Memory B cell (primary cell): ENCODE results near the gene VILL.

Experiments used
- ATAC-seq: fragments of 150-1000 bp; cut with Tn5 transposase; 2 replicates; pipeline ENCODE4 v1.10.0; 2021; ENCODE audit warnings: low read depth, mild to moderate bottlenecking, moderate library complexity
- DNase-seq, 2 donors: peaks; one replicate each; pipeline ENCODE4 v3.0.0; 2022; ENCODE audit warnings: low spot score in 2 of 2
- H3K27ac Mint-ChIP-seq: one replicate; pipeline ENCODE4 v1.8.0; 2022; ENCODE audit warnings: mild to moderate bottlenecking, moderate library complexity, mixed read lengths
- H3K27me3 Mint-ChIP-seq: one replicate; pipeline ENCODE4 v1.8.0; 2022; ENCODE audit warnings: mixed read lengths
- H3K36me3 Mint-ChIP-seq: one replicate; pipeline ENCODE4 v1.8.0; 2022; ENCODE audit warnings: mild to moderate bottlenecking, mixed read lengths
- H3K4me1 Mint-ChIP-seq: one replicate; pipeline ENCODE4 v1.8.0; 2022; ENCODE audit warnings: mixed read lengths
- H3K4me3 Mint-ChIP-seq: one replicate; pipeline ENCODE4 v1.8.0; 2022; ENCODE audit warnings: mild to moderate bottlenecking, moderate library complexity, mixed read lengths
- H3K9me3 Mint-ChIP-seq: one replicate; pipeline ENCODE4 v1.8.0; 2022; ENCODE audit warnings: mixed read lengths

Gene VILL

DNA sequence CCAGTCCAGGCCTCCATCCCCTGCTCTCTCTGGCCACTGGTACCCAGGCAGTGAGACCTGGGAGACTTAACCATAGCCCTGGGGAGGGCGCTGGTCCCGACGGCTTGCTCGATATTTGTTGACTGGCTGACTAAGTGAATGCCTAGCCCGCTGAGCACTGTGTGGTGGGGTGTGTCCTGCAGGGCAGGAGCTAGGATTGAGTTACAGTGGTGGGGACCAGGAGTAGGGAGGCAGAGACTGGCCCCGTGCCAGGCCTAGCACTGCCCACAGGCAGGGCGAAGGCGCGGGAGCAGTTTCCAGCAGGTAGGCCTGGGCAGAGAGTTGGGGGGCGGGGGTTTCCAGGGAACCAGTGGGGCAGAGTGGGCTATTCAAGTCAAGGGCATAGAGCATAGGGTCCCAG is at the start of gene VILL:
VILL (plus strand) TSS at position 260 of the 400 bp plus-strand sequence. CDS start 2,887 bp downstream, outside the sequence.
- Mint-ChIP-seq H3K27me3 (peaks cover 7% of the 10 kb centered on the region), H3K27ac (peak within 1 kb of the TSS; percentile 59), H3K9me3 (no peaks in the 10 kb centered on the region), H3K36me3 (peaks cover under 1% of the 10 kb centered on the region), H3K4me1 (peaks cover 16% of the 10 kb centered on the region), H3K4me3 (no peak within 1 kb of the TSS)
- DNase-seq (no peak), ATAC-seq (no peak)

DNA sequence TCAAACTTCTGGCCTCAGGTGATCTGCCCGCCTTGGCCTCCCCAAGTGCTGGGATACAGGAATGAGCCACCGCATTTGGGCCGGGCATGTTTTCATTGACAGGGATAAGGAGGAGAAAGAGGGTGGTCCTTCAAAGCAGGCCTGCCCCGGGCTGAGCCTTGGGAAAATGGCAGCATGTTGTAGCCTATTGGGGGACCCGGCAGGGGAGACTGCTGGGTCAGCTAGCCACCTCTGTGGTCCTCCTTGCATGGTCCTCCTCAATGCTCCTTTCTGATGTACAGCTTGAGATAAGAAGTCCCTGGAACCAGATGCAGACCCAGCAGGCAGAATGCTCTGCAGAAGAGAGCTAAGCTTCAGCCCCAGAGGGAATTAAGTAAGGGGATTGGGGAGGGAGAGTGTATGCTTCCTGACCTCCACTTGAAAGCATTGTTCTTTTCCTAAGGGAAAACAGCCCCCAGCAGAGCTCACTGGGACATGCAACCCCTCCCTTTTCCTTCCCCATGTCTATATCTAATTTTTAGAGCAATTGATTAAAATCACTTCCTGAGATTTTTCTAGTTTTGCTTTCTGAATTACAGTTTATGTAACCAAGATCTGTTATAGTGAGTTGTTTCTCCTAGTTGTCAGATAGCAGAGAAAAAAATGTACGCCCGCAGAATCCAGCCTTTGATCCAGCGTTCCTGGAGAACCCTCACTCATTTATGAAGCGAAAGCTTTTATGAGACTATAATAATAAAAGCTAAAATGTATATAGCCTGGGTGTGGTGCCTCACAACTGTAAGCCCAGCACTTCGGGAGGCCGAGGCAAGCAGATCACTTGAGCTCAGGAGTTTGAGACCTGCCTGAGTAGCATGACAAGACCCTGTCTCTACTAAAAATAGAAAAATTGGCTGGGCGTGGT is 48.7 kb upstream of the VILL start:
- no peak for DNase-seq
- ATAC-seq = no peak
- no peaks in the 10 kb centered on the region for H3K36me3 Mint-ChIP-seq
- H3K27me3 Mint-ChIP-seq = peaks cover 8% of the 10 kb centered on the region
- H3K4me1 Mint-ChIP-seq = no peaks in the 10 kb centered on the region
- H3K9me3 Mint-ChIP-seq = no peaks in the 10 kb centered on the region
- no peak overlapping the region for H3K4me3 Mint-ChIP-seq
- no peak overlapping the region for H3K27ac Mint-ChIP-seq

DNA sequence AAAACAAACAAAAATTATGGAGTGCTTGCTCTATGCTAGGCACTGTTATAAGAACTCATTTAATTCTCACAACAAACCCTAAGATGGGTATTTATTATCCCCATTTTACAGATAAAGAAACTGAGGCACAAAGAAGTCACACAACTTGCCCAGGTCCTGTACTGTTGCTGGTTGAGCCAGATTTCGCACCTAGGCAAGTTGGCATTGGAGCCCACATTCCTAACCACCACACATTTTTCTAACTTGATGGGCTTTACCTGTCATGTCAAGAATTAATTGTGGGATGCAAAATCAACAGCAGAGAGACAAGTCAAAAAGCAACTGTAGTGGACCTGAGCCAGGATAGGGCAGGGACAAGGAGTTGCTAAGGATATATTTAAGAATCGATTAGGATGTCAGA is 47.9 kb upstream of the VILL start:
- no peaks in the 10 kb centered on the region for H3K9me3 Mint-ChIP-seq
- H3K27ac Mint-ChIP-seq = no peak overlapping the region
- ATAC-seq (no peak), DNase-seq (no peak)
- H3K27me3 Mint-ChIP-seq = peaks cover 7% of the 10 kb centered on the region
- H3K4me3 Mint-ChIP-seq = no peak overlapping the region
- no peaks in the 10 kb centered on the region for H3K36me3 Mint-ChIP-seq
- no peaks in the 10 kb centered on the region for H3K4me1 Mint-ChIP-seq

DNA sequence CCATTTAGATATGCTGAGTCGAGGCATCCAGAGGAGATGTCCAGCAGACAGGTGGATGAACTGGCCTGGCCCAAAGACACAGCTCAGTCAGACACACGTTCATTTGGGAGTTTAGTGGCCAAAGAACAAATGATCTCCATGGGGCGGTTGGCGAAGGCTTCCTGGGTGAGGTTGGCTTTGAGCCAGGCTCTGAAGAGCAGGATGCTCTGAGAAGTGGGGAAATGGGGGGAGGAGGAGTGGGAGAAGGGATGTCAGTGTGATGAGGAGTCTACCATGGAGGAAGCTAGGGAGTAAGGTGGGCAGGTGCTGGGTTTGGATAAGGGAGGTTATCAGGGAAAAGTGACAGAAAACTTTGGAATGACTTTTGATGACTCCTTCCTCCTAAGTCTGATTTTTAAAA is 47.5 kb upstream of the VILL start:
- Mint-ChIP-seq H3K27ac (no peak overlapping the region), H3K4me3 (no peak overlapping the region), H3K27me3 (peaks cover 5% of the 10 kb centered on the region), H3K9me3 (no peaks in the 10 kb centered on the region), H3K4me1 (no peaks in the 10 kb centered on the region), H3K36me3 (no peaks in the 10 kb centered on the region)
- DNase-seq (no peak), ATAC-seq (no peak)

DNA sequence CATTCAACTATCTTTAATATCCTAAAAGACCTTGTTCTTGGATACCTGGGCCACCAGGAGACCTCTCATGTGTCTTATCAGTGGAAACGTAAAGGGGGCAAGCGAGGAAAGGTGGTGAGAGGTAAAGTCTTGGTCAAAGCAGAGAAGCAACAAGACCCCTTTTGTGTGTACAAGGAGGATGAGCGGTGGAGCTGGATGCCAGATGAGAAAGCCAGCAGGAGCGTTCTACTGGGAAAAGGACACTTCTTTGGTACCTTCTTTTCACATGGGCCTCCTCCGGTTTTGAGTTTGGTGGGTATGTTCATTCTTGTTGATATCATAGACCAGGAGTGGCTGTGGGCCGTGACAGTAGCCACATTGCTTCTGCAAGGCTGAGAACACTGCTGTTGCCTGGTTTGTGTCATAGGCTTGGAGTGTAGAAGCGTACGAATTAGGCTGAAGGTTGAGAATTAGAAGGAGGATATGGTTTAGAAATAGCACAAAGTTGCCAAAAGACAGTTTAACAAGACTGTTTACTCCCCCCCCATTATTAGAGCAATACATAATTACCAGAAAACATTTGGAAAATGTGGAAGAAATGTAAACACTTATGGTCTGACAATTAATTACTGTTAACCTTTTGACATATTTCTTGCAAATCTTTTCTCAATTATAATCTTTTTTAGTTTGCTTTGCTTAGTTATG is 46.8 kb upstream of the VILL start:
- no peak for ATAC-seq

DNA sequence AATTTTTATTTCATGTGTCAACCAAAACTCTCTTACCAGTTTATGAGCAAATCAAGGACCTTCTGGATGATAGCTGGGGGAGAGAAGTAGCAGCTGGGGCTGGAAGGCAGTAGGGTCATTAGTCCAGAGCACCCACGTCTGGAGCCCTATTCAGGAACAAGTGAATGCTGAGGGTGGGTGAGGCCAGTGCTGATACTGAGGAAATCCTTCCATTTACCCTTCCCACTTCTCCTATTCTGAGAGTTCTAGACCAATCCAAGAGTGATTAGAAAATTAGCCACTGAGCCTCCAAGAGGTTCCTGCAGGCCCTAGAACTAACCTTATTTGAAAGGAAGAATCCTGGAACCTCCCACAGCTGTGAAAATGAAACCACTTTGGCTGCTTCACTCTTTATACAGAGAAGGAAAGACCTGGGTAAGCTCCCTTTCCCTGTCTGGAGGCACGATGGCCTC is 46.2 kb upstream of the VILL start:
- Mint-ChIP-seq H3K27ac (no peak overlapping the region), H3K27me3 (peaks cover 4% of the 10 kb centered on the region), H3K36me3 (no peaks in the 10 kb centered on the region), H3K9me3 (no peaks in the 10 kb centered on the region), H3K4me1 (no peaks in the 10 kb centered on the region), H3K4me3 (no peak overlapping the region)
- DNase-seq = no peak
- no peak for ATAC-seq

More for the DNA sequence above, 46.8 kb upstream of the VILL start:
- H3K4me1 Mint-ChIP-seq = no peaks in the 10 kb centered on the region
- no peak overlapping the region for H3K27ac Mint-ChIP-seq
- no peaks in the 10 kb centered on the region for H3K9me3 Mint-ChIP-seq
- H3K4me3 Mint-ChIP-seq = no peak overlapping the region
- H3K36me3 Mint-ChIP-seq = no peaks in the 10 kb centered on the region
- H3K27me3 Mint-ChIP-seq = peaks cover 5% of the 10 kb centered on the region
- DNase-seq = no peak

DNA sequence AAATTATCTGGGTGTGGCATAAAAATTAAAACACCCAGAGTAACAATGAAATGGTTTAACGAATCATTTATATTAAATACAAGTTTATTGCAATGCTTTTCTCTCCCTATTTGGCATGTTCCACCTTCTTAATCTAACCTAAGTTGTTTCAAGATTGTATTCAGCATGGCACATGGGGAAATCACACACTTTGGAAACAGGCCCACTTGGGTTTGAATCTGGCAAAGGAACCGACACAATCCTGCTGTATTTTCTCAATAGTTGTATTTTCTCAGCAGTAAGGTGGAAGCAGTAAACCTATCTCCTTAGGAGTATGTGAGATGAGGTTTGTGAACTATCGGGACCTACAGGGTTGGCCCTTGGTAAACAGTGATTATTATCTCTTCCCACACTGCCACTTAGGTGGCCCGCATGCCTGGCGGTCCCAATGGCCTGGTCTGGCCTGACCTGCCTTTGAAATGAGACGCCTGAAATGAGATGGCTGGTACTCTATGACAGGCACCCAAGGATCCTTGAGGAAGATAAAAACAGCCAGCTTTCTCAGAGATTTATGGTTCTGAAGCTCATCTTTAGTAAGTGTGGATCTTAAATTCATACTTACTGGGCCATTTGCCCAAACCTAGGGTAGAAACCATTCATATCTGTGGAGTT is 45.3 kb upstream of the VILL start:
- Mint-ChIP-seq H3K9me3 (no peaks in the 10 kb centered on the region), H3K36me3 (no peaks in the 10 kb centered on the region), H3K27ac (no peak overlapping the region), H3K4me3 (no peak overlapping the region), H3K4me1 (no peaks in the 10 kb centered on the region), H3K27me3 (peaks cover 1% of the 10 kb centered on the region)
- ATAC-seq (no peak), DNase-seq (no peak)

DNA sequence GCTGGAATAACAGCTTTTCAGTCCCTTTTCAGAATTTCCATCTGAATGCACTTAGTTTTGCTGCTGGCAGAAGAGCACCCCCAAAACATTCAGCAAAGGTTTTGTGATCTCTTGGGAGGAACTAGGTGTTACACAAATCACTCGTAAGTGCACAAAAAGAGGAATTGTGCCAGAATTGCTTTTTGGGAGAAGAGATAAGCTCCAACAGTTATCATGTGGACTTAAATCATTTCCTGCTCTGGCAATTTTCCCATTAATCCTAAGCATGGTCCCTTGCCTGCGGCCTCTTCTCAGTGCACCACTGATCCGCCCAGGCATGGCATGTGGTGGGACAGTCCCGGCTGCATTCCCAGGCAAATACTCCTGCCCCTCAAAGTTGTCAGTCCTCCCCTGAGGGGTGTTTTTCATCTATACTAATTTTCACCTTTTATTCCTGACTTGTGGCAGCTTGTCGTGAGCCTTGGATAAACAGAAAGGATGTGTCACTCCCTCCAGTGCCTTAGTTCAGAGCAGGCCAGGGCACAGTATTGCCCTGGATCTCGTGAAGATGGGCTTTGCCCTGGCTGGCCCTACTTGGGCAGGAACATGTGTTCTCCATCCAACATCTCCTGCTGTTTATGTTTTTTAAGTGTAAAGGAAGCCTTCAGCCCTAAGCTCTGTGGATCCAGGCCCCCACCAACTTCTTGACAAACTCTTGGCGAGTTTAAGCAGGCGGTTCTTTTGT is 44.6 kb upstream of the VILL start:
- Mint-ChIP-seq H3K9me3 (no peaks in the 10 kb centered on the region), H3K36me3 (no peaks in the 10 kb centered on the region), H3K4me3 (no peak overlapping the region), H3K27ac (no peak overlapping the region), H3K4me1 (no peaks in the 10 kb centered on the region), H3K27me3 (peaks cover 1% of the 10 kb centered on the region)
- DNase-seq (no peak), ATAC-seq (no peak)

DNA sequence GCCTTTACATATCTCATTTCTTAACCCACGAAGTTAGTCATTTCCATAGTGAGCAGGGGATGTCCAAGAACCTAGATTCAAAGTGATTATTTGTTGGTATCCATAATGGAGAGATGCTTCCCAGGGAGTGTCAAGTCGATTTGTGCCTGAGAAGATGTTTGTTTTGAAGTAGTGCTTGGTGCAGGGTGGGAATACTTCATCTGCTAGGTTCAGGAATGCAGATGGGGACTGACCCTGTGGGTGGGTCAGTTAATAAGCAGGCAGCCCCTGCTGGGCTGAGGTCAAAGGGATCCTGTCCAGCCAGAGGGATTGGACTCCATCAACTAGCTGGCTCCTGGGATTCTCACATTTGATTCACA is 44.1 kb upstream of the VILL start:
- Mint-ChIP-seq H3K4me1 (no peaks in the 10 kb centered on the region), H3K27ac (no peak overlapping the region), H3K9me3 (no peaks in the 10 kb centered on the region), H3K4me3 (no peak overlapping the region), H3K27me3 (peaks cover 1% of the 10 kb centered on the region), H3K36me3 (no peaks in the 10 kb centered on the region)
- DNase-seq (no peak), ATAC-seq (no peak)

DNA sequence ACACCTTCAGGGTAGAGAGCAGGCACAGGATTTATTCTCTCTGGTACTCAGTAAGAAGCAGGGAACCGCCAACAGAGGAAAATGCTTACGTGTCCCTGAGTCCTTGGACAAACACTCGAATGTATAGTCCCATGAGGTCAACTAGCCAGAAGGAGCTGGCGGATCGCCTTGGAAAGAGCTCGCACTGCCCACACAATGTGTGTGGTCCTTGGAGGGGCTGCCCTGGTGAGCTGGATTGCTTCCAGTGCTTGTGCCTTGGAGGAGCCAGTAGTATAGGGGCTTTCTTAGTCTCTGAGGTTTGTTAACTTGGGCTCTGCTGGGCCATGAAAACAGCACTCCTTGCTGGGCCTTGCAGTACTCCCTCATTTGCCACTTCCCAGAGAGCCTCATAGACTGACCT is 40.7 kb upstream of the VILL start:
- peaks cover 1% of the 10 kb centered on the region for H3K27me3 Mint-ChIP-seq
- DNase-seq = no peak
- ATAC-seq = no peak
- H3K4me3 Mint-ChIP-seq = no peak overlapping the region
- H3K36me3 Mint-ChIP-seq = no peaks in the 10 kb centered on the region
- H3K9me3 Mint-ChIP-seq = no peaks in the 10 kb centered on the region
- no peak overlapping the region for H3K27ac Mint-ChIP-seq
- H3K4me1 Mint-ChIP-seq = no peaks in the 10 kb centered on the region

DNA sequence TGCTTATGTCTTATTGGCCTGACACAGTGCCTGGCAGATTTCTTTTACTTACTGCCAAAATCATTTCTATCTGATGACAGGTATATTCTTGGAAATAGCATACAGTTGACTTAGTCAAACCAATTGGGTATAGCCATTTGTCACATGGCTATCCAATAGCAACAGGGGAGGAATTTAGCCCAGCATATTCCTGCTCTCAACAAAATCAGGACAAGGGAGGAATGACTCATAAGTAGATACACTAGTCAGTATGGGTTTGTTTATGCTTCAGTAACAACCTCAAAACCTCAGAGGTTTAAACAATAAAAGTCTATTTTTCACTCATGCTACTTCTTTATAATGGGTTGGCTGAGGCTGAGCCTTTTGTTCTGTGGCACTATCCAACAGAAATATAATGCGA is 38.0 kb upstream of the VILL start:
- H3K27ac Mint-ChIP-seq = no peak overlapping the region
- no peak overlapping the region for H3K4me3 Mint-ChIP-seq
- ATAC-seq (no peak), DNase-seq (no peak)
- H3K4me1 Mint-ChIP-seq = peaks cover 8% of the 10 kb centered on the region
- no peaks in the 10 kb centered on the region for H3K9me3 Mint-ChIP-seq
- no peaks in the 10 kb centered on the region for H3K36me3 Mint-ChIP-seq
- peaks cover 1% of the 10 kb centered on the region for H3K27me3 Mint-ChIP-seq

DNA sequence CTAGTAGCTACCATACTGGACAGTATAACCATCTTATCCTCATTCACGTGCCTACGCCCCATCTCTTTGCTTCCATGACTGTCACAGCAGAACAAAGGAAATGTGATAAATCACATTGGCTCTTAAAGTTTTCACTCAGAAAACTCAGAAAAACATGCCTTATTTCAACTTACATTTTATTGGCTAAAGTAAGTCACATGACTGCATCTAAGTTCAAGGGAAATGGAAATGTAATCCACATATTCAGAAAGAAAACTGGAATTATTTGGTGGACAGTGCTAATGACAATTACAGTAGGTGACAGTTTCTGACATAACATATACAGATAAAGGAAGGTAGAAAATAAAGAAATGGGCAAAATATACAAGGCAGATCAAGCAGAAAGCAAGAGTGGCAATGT is 37.4 kb upstream of the VILL start:
- DNase-seq = no peak
- Mint-ChIP-seq H3K4me3 (no peak overlapping the region), H3K36me3 (no peaks in the 10 kb centered on the region)

DNA sequence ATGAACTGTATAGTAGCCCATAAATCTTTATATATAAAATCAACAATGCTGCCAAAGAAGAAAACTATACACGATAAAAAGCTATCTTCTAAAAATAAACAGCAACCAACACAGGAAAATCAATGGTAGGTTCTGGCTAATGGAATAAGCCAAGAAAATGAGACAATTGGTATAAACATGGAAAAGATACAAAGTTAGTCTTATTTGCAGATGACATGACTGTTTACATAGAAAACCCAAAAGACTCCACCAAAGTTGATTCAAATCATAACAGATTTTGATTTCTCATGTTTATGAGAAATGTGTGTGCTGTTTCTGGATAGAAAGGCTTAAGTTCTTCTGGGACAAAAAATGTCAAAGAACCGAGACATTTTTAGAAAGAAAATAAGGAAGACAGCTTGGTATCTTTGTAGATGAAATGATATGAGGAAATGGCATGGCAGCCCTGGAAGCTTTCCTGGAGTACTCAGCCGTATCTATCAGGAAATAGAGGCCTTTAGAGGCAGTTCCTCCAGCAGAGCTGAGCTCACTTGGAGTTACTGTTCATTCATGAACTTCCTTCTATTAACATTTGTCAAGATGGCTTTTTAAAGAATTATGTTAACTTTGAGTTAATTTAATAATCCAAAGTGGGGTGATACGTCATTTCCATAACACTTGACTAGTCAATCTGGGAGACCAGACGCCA is 36.7 kb upstream of the VILL start:
- Mint-ChIP-seq H3K9me3 (no peaks in the 10 kb centered on the region), H3K27ac (no peak overlapping the region), H3K27me3 (peaks cover 1% of the 10 kb centered on the region), H3K4me3 (no peak overlapping the region), H3K36me3 (no peaks in the 10 kb centered on the region), H3K4me1 (peaks cover 8% of the 10 kb centered on the region)
- no peak for DNase-seq
- no peak for ATAC-seq

More for the DNA sequence above, 37.4 kb upstream of the VILL start:
- H3K4me1 Mint-ChIP-seq = peaks cover 8% of the 10 kb centered on the region
- no peaks in the 10 kb centered on the region for H3K9me3 Mint-ChIP-seq
- H3K27ac Mint-ChIP-seq = no peak overlapping the region
- no peak for ATAC-seq
- peaks cover 1% of the 10 kb centered on the region for H3K27me3 Mint-ChIP-seq
